Measurements from ENCODE around the gene IQSEC1. TPM values are rescaled to one million over a fixed set of nuclear protein-coding genes. Genes with fewer than 3 reads are reported as not detected.
A peak's percentile ranks its signal among the peaks of the same experiment; 100 is the strongest.

The IQSEC1 gene
- total and polyA plus RNA-seq, 2 experiments from 2014 or later: 17.8 to 51.7 TPM

GRCh38 chr3:12895391-12896062 is 177.7 kb downstream of the IQSEC1 start:
- no peak overlapping the region for H3K4me3 ChIP-seq
- TF ChIP-seq CTCF (IDR thresholded peaks at IDR 0.05; ENCODE audit: low read depth, low read length): no peak
- no peak for DNase-seq (ENCODE audit: low read depth in 1 of 2, low spot score in 1 of 2)
- H3K36me3 ChIP-seq: peaks cover 8% of the 10 kb centered on the region
- peak overlapping the region; percentile 97 for H3K27ac ChIP-seq
- H3K27me3 ChIP-seq: no peaks in the 10 kb centered on the region
- H3K4me1 ChIP-seq (ENCODE audit: low read depth): peaks cover 18% of the 10 kb centered on the region
- no peaks in the 10 kb centered on the region for H3K9me3 ChIP-seq (ENCODE audit: low read depth)

GRCh38 chr3:12894629-12895028 is 178.6 kb downstream of the IQSEC1 start:
- Histone ChIP-seq H3K27me3 (peaks cover 6% of the 10 kb centered on the region), H3K4me1 (ENCODE audit: low read depth) (peaks cover 18% of the 10 kb centered on the region), H3K36me3 (peaks cover 3% of the 10 kb centered on the region), H3K4me3 (no peak overlapping the region), H3K27ac (peak overlapping the region; percentile 97), H3K9me3 (ENCODE audit: low read depth) (no peaks in the 10 kb centered on the region)
- DNase-seq (ENCODE audit: low read depth in 1 of 2, low spot score in 1 of 2): peak in 1 of 2 donors; percentile 82
- no peak for TF ChIP-seq CTCF (IDR thresholded peaks at IDR 0.05; ENCODE audit: low read depth, low read length)

- no peak for DNase-seq (ENCODE audit: low read depth in 1 of 2, low spot score in 1 of 2)
- H3K4me1 ChIP-seq (ENCODE audit: low read depth): peaks cover 18% of the 10 kb centered on the region
- H3K27me3 ChIP-seq: peaks cover 12% of the 10 kb centered on the region
- H3K9me3 ChIP-seq (ENCODE audit: low read depth): no peaks in the 10 kb centered on the region
- peak overlapping the region; percentile 97 for H3K27ac ChIP-seq
- H3K36me3 ChIP-seq: no peaks in the 10 kb centered on the region
- H3K4me3 ChIP-seq: no peak overlapping the region
- no peak for TF ChIP-seq CTCF (IDR thresholded peaks at IDR 0.05; ENCODE audit: low read depth, low read length)
Observed at GRCh38 chr3:12893852-12894251, 179.4 kb downstream of the IQSEC1 start.

- Histone ChIP-seq H3K27ac (peak overlapping the region; percentile 97), H3K4me3 (no peak overlapping the region), H3K9me3 (ENCODE audit: low read depth) (no peaks in the 10 kb centered on the region), H3K27me3 (peaks cover 17% of the 10 kb centered on the region), H3K36me3 (no peaks in the 10 kb centered on the region), H3K4me1 (ENCODE audit: low read depth) (peaks cover 18% of the 10 kb centered on the region)
- DNase-seq (ENCODE audit: low read depth in 1 of 2, low spot score in 1 of 2): no peak
- TF ChIP-seq CTCF (IDR thresholded peaks at IDR 0.05; ENCODE audit: low read depth, low read length): no peak
Observed at GRCh38 chr3:12893247-12893646, 180.0 kb downstream of the IQSEC1 start.

- H3K27me3 ChIP-seq: peaks cover 20% of the 10 kb centered on the region
- no peak overlapping the region for H3K4me3 ChIP-seq
- H3K27ac ChIP-seq: no peak overlapping the region
- H3K9me3 ChIP-seq (ENCODE audit: low read depth): no peaks in the 10 kb centered on the region
- H3K36me3 ChIP-seq: no peaks in the 10 kb centered on the region
- TF ChIP-seq CTCF (IDR thresholded peaks at IDR 0.05; ENCODE audit: low read depth, low read length): no peak
- no peak for DNase-seq (ENCODE audit: low read depth in 1 of 2, low spot score in 1 of 2)
- peaks cover 18% of the 10 kb centered on the region for H3K4me1 ChIP-seq (ENCODE audit: low read depth)
Observed at GRCh38 chr3:12892840-12893189, 180.4 kb downstream of the IQSEC1 start.
